ENCODE data around the gene C3orf20.

C3orf20 gene

DNA sequence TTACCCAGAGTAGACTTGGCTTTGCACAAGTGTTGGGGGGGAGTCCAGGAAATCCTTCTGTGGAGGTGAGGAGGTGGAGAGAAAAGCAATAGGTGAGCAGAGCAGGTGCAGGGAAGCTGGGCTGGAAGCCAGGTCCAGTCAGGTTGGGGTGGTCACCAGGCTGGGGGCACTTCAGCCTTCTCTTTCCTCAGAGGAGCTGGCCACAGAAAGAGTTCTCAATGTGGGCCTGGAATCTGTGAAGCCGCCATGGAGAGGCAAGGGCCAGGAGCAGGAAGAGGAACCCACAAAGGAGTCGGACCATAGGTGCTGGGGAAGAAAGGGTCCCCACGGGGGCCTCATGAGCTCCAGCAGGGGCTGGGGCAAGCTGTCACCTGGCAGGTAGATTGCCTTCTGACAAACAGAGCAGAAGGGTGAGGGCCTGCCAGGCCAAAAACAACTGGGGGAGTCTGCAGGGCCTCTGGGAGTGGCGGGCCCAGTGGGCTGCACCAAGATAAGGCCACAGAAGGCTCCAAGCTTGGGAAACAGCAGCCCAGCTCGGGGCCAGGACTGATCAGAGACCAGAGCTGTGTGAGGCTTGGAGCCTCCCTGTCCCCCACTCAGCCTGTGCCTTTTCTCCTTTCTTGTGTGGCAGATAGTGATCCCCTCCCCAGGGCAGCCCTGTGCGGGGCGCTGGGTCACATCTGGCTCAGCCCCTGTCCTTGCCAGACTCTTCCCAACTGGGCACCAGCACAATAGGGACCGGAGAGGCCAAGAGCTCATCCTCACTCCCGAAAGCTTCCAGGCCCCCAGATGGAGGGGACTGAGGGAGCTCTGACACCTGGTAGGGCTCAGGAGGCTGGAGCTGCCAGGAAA, 90.9 kb downstream of the C3orf20 start:
- TF ChIP-seq YY1 (IDR thresholded peaks at IDR 0.05; ENCODE audit: low read depth) (no peak), RAD21 (IDR thresholded peaks at IDR 0.05; ENCODE audit: low read depth) (no peak), TAF1 (IDR thresholded peaks at IDR 0.05; ENCODE audit: low read depth) (no peak), CREB1 (IDR thresholded peaks at IDR 0.05; ENCODE audit: low read depth) (no peak), TCF12 (IDR thresholded peaks at IDR 0.05; ENCODE audit: low read depth) (no peak), CEBPB (IDR thresholded peaks at IDR 0.05) (no peak), TEAD4 (IDR thresholded peaks at IDR 0.05) (no peak), REST (IDR thresholded peaks at IDR 0.05; ENCODE audit: low read depth) (no peak), EP300 (IDR thresholded peaks at IDR 0.05; ENCODE audit: borderline replicate concordance) (no peak), ZBTB7A (IDR thresholded peaks at IDR 0.05; ENCODE audit: low read depth) (no peak), MAX (IDR thresholded peaks at IDR 0.05) (no peak), NFIC (IDR thresholded peaks at IDR 0.05) (no peak), FOXM1 (IDR thresholded peaks at IDR 0.05; ENCODE audit: borderline replicate concordance, low read depth) (no peak), EGR1 (IDR thresholded peaks at IDR 0.05) (no peak)
- TF ChIP-seq, protein P1, sequence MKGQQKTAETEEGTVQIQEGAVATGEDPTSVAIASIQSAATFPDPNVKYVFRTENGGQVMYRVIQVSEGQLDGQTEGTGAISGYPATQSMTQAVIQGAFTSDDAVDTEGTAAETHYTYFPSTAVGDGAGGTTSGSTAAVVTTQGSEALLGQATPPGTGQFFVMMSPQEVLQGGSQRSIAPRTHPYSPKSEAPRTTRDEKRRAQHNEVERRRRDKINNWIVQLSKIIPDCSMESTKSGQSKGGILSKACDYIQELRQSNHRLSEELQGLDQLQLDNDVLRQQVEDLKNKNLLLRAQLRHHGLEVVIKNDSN (IDR thresholded peaks at IDR 0.05), result no peak

DNA sequence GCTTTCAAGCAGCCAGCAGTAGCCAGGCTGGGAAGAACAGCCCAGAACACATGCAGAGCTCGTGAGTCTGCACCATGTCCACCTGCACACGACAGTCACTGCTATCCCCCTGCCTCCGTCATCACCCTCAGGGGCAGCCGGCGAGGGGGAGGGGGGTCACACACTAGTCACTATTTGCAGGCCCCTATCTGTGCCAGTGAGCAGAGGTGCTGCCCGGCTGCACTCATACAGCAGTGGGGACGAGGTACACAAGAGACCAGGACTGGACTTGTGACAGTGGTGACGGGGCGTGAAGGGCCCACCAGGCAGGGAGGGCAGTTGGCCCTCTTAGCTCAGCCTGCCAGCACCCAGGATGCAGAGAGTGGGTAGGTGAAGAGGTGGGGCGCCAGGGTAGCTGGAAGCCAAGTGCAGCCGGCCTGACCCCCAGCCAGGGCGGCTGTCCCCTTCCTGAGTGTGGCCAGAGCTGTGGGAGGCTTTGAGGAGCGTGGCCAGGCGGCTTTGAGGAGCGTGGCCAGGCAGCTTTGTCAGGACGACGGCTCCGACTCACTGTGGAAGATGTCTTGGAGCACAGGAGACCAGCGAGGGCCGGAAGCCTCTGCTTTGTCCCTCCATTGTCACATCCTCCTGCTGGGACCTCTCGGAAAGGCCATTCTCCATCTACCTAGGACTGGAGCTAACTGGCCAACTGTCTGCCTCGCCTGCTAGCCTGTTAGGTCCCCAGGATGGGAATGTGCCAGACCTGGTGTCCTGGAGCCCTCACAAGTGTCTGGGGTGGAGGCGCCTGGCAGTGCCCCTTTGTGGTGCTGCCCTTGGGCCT, 91.7 kb downstream of the C3orf20 start:
- no peak for TF ChIP-seq YY1 (IDR thresholded peaks at IDR 0.05; ENCODE audit: low read depth)
- no peak for TF ChIP-seq CEBPB (IDR thresholded peaks at IDR 0.05)
- TF ChIP-seq, protein P1 (IDR thresholded peaks at IDR 0.05), result no peak
- TF ChIP-seq TEAD4 (IDR thresholded peaks at IDR 0.05), result no peak
- no peak for TF ChIP-seq FOXM1 (IDR thresholded peaks at IDR 0.05; ENCODE audit: borderline replicate concordance, low read depth)
- no peak for TF ChIP-seq NFIC (IDR thresholded peaks at IDR 0.05)
- no peak for TF ChIP-seq REST (IDR thresholded peaks at IDR 0.05; ENCODE audit: low read depth)
- TF ChIP-seq CREB1 (IDR thresholded peaks at IDR 0.05; ENCODE audit: low read depth), result no peak
- TF ChIP-seq EP300 (IDR thresholded peaks at IDR 0.05; ENCODE audit: borderline replicate concordance), result no peak

- TF ChIP-seq TEAD4 (IDR thresholded peaks at IDR 0.05) (no peak), EGR1 (IDR thresholded peaks at IDR 0.05) (no peak), CEBPB (IDR thresholded peaks at IDR 0.05) (no peak), TAF1 (IDR thresholded peaks at IDR 0.05; ENCODE audit: low read depth) (no peak), EP300 (IDR thresholded peaks at IDR 0.05; ENCODE audit: borderline replicate concordance) (no peak), MAX (IDR thresholded peaks at IDR 0.05) (no peak), RAD21 (IDR thresholded peaks at IDR 0.05; ENCODE audit: low read depth) (no peak), TCF12 (IDR thresholded peaks at IDR 0.05; ENCODE audit: low read depth) (no peak)
Measured at GRCh38 chr3:14767245-14768051, 92.5 kb downstream of the C3orf20 start.

DNA sequence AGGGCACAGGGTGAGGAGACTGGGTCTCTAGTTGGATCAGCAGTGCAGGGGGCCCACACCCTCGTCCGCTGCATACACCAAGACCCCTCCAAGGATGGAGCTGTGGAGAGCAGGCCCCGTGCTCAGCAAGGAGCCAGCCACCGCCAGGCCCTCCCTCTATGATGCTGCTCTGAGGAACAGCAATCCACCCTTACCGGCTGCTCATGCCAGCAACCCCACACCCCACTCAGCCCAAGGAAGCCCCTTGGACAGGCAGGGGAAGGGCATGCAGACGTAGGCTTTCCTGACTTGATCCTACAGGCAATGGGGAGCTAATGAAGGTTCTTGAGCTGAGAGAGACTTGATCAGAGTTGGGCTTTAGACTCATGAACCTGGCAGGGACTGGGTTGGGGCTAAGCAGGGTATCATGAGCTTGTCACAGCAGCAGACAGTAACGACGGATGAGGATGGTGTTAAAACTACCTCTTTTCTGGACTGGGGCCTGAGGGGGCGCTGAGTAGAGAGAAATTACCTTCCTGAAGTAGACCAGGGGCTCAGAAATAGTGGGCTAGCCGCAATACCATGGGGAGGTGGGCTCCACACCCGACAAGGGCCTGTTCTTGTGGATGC, 93.3 kb downstream of the C3orf20 start:
- TF ChIP-seq CREB1 (IDR thresholded peaks at IDR 0.05; ENCODE audit: low read depth) (no peak), EP300 (IDR thresholded peaks at IDR 0.05; ENCODE audit: borderline replicate concordance) (no peak), MAX (IDR thresholded peaks at IDR 0.05) (no peak), REST (IDR thresholded peaks at IDR 0.05; ENCODE audit: low read depth) (no peak), TAF1 (IDR thresholded peaks at IDR 0.05; ENCODE audit: low read depth) (no peak), CEBPB (IDR thresholded peaks at IDR 0.05) (no peak), FOXM1 (IDR thresholded peaks at IDR 0.05; ENCODE audit: borderline replicate concordance, low read depth) (no peak), TCF12 (IDR thresholded peaks at IDR 0.05; ENCODE audit: low read depth) (no peak), EGR1 (IDR thresholded peaks at IDR 0.05) (no peak), NFIC (IDR thresholded peaks at IDR 0.05) (no peak), TEAD4 (IDR thresholded peaks at IDR 0.05) (no peak), RAD21 (IDR thresholded peaks at IDR 0.05; ENCODE audit: low read depth) (no peak), YY1 (IDR thresholded peaks at IDR 0.05; ENCODE audit: low read depth) (no peak), ZBTB7A (IDR thresholded peaks at IDR 0.05; ENCODE audit: low read depth) (no peak)
- TF ChIP-seq, protein P1 (IDR thresholded peaks at IDR 0.05), result no peak

All from Ishikawa (cell line).